Ureter (tissue), 1 donor: ENCODE results near the gene BMAL1. TPM values are rescaled to one million over a fixed set of nuclear protein-coding genes. Genes with fewer than 3 reads are reported as not detected.

Experiments
- DNase-seq: peaks from one replicate; pipeline ENCODE4 v3.0.0-alpha.2; 2020; ENCODE audit warnings: low spot score
- total RNA-seq: library from RNA; stranded (reverse); gene quantifications from one replicate; pipeline ENCODE4 v1.2.4, GENCODE V29; 2023
- donor health status: DM: yes; HTN: yes; CAD: no.

BMAL1 gene
- total RNA-seq, 1 donor from 2014 or later: 28.4 TPM

GRCh38 chr11:13291361-13291760, 13.8 kb downstream of the BMAL1 start:
- DNase-seq: no peak

GRCh38 chr11:13291800-13292199, 14.2 kb downstream of the BMAL1 start:
- no peak for DNase-seq

DNA sequence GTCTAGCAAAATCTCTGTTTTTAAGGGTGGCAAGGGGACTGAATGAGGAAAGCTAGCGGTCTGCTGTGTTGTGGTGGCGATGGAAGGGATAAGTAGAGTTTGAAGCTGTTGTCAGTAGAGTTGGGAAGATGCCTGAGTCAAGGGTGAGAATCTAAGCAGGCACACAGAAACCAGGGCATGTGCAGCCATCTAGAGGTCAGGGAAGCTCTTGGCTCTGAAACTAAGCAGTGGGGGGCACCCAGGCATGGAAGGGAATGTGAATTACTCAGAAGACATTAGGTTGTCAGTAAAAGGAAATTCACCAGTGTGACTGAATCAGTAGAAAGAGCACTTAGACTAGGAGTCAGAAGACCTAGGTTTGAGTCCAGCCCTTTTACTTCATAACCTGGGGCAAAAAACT, 15.4 kb downstream of the BMAL1 start:
- no peak for DNase-seq

- DNase-seq: no peak
Measured at GRCh38 chr11:13294178-13294577, 16.6 kb downstream of the BMAL1 start.

GRCh38 chr11:13294771-13295579, 17.4 kb downstream of the BMAL1 start:
- DNase-seq: no peak

DNA sequence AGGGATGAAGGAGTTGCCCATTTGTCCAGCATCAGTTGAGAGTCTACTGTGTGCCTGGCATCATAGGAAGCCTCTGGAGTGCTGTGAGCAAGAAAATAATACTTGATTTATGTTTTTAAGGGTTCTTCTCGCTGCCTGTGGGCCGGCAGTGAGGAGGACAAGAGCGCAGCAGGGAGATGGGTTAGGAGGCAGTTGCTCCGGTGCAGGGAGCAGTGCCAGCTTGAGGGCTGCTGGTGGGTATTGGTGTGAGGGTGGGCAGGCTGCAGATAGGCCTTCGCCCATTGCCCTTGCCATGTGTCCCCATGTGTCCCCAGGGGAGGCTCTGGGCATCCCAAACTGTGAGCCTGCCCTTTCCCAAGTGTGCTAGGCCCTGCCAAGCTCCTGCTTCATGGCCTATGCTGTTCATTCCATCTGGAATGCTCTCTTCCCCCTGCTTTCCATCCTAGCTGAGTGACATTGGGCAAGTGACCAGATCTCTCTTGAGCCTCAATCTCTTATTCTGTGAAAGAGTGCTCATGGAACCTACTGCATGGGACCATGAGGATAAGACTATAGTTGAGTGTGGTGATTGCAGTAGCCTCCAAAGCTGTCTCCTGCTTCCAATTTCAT, 19.8 kb downstream of the BMAL1 start:
- DNase-seq: no peak

- DNase-seq: no peak
Measured at GRCh38 chr11:13297917-13298356, 20.3 kb downstream of the BMAL1 start.

GRCh38 chr11:13298765-13299164, 21.2 kb downstream of the BMAL1 start:
- DNase-seq: no peak

- DNase-seq: no peak
Measured at GRCh38 chr11:13301522-13301921, 23.9 kb downstream of the BMAL1 start.

DNA sequence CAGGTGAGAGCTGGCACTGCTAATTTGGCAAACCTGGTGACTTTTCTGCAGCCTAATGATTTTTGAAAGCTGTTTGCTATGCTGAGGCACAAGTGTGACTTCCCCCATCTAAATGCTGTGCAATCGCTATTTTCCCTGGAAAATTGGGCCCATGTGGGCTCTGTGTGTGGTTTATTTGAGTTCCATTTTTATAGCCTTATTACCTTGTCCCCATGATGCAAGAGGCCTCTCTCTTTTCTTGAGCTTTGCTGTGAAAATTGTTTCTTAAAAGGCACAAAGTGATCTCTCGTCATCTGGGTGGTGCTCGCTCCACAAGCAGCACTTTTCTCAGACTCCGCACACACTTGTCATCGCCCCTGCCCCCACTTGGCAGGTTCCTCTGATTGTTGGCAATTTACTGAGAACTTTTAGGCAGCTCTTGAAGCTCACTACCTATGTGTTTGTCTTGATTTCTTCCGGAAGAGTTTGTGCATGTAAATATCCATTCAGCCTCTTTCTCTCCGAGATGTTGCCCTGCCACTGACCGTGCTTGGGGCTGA, 24.9 kb downstream of the BMAL1 start:
- no peak for DNase-seq

DNA sequence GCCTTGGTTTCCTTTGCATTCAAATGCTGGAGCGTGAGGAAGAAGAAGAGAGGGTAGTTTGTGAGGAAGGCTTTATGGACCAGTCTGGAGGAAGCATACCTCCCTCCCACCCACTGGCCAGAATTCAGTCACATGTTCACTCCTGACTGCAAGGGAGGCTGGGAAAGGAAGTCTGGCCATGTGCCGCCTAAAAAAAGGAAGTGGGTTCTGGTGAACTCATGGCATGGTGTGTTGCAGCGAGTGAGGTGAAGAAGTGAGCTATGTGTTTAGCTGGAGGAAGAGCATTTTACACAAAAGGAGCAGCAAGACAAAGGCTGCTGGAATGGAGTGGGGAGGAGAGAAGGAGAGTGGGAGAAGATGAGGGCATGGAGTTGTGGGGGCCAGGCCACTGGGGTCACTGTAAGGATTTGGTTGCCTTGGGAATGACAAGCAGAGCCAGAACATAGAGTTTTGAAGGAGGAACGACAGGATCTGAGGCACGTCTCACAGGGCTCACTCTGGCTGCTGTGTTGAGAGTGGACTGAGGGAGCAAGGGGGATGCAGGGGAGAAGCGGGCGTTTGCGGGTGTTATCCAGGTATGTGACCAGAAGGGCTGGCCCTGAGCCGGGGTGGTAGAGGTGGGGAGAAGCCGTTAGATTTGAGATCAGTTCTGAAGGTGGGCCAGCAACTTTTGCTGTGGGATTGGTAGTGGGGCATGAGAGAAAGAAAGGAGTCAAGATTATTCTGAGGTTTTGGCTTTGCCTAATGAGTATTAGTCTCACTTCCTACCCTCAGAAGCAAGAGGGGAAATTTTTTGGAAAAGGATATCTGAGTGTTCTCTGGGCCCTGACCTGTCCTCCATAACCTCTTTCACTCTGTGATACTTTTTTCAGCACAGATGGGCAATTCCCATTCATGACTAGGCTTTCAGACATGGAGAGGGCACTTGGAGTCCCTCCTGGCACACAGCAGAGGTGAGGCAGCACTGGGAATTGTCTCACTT, 26.4 kb downstream of the BMAL1 start:
- no peak for DNase-seq

GRCh38 chr11:13304655-13305335, 27.2 kb downstream of the BMAL1 start:
- no peak for DNase-seq

DNA sequence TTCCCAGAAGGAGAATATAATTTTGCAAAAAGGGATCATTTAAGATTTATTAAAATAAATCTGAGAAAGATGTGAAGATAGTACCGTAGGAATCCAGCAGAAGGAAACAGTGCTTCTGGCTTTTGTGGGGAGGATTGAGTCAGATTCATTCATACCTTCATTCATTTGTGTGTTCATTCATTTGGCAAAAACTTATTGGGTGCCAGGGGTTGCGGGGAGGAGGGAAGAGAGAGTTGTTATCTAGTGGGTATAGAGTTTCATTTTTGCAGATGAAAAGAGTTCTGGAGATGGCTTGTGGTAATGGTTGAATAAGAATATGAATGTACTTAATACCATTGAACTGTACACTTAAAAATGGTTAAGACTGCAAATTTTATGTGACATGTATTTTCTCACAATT, 31.1 kb downstream of the BMAL1 start:
- no peak for DNase-seq

DNA sequence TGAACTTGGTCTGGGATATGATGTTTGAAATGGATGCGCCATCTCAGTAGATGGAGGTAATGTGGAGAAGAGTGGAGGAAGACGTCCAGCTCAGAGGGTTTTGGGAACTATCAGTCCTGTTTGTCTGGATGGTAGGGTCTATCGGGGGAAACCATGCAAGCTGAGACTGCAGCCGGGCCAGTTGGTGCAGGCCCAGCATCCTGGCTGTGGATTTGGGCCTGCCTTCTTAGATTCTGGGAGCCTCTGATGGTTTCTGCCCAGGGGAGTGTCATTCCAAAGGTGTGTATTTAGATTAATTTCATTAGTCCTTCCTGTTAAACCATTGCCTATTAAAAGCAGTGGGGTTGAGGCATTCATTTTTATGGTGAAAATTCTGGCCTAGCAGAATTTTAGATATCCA, 31.6 kb downstream of the BMAL1 start:
- no peak for DNase-seq

GRCh38 chr11:13310443-13310842, 32.9 kb downstream of the BMAL1 start:
- DNase-seq: no peak

GRCh38 chr11:13311570-13311969, 34.0 kb downstream of the BMAL1 start:
- peak; percentile 83 for DNase-seq

DNA sequence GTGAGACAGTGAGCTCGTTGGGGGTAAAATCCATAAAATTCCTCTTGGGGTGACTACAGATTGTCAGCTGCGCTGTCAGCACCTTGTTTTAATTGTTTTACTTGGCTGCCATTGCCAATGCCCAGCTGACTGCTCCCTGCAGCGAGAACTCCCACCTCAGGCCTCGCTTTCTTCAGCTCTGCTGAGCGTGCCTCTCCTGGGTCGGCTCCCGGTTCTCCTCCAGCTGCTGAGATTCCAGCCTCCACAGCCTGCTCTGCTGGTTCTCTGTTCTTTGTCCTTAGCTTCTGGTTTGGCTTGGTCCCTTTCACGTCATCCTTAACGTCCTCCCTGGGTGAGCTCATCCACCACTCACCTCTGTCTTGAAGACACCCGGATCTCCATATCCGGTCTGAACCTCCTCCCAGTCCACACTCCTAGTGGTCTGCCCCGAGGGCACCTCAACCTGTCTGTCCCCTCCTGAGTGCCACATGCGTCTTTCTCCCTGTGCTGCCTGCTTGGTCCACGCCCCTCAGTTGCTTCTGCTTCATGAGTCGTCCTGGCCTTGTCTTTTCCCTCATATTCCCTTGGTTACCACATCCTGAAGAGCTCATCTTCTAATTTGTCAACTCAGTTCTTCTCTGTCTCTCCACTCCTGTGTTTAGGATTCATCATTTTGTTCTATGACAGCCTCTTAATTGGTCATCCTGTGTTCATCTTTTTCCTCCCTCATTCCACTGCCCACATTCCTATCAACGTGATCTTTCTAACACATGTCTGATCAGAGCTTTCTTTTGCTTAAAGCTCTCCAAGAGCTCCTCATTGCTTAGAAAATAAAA, 35.6 kb downstream of the BMAL1 start:
- no peak for DNase-seq

GRCh38 chr11:13314676-13315394, 37.2 kb downstream of the BMAL1 start:
- no peak for DNase-seq

DNA sequence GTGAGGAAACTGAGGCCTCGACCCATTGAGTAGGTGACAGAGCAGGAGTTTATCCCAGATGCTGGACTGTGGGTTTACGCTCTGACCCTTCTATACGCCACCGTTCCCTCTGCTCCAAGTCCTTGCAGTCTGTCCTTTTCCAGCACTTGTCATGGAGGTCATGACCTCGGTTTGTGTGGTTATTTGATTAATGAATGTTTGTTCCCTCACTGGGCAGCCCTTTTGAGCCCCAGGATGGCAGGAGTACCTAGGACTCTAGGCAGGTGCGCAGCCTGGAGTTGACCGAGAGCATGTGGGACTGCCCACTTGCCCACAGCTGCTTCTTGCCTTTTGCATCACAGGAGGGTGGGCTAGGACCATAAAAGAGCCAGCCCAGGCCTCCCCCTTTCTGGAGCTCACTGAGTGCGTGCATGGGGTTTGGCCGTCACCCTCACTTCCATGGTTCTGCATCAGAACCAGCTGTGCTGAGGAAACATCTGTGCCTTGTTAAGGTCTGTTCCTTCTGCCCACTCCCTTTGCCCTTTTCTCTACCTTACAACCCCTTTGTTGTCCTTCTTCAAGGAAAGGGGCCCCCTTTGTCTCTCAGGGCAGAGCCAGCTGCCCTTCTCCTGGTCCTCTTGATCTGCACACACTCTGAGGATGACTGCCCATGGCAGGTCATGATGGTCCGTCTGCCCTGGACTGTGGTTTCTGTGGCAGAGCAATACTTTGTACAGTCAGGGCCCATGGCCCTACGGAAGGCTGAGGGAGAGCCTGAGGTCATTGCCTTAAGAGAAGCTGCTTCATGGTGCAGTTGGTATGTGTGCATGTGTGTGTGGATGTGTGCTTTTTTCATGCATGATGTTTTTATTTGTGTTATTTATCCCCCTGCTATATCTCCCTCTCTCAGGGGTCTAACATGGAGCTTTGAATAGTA, 38.2 kb downstream of the BMAL1 start:
- no peak for DNase-seq
